ENCODE data around the gene TRIM52.
A peak's percentile ranks its signal among the peaks of the same experiment; 100 is the strongest.
"Not testable (repeated sequence)": the region's sequence is repeated elsewhere in the genome, so short reads cannot be mapped to it uniquely, and the experiment has no call there.

TRIM52 gene

GRCh38 chr5:181260720-181261319 is at the start of gene TRIM52:
TSS of gene TRIM52 (minus strand) at chr5:181261143. CDS start at chr5:181260813, 330 bp downstream.
- H3K4me3 ChIP-seq (ENCODE audit: low read depth, low read length), result peak within 1 kb of the TSS; percentile 79
- DNase-seq (ENCODE audit: low read depth), result peak; percentile 83
- no peak for TF ChIP-seq CTCF (IDR thresholded peaks at IDR 0.05; ENCODE audit: low read depth, low read length, missing control alignments)

- H3K4me3 ChIP-seq (ENCODE audit: low read depth, low read length); DNase-seq (ENCODE audit: low read depth): not testable (repeated sequence)
Observed at GRCh38 chr5:181287331-181287730, 26.4 kb upstream of the TRIM52 start.

GRCh38 chr5:181285962-181286705 is 25.2 kb upstream of the TRIM52 start:
- not testable (repeated sequence) for DNase-seq (ENCODE audit: low read depth); H3K4me3 ChIP-seq (ENCODE audit: low read depth, low read length)

- H3K4me3 ChIP-seq (ENCODE audit: low read depth, low read length); DNase-seq (ENCODE audit: low read depth): not testable (repeated sequence)
- peak; percentile 1 for TF ChIP-seq CTCF (IDR thresholded peaks at IDR 0.05; ENCODE audit: low read depth, low read length, missing control alignments)
Observed at GRCh38 chr5:181283841-181284755, 23.2 kb upstream of the TRIM52 start.

GRCh38 chr5:181283347-181283746 is 22.4 kb upstream of the TRIM52 start:
- no peak for DNase-seq (ENCODE audit: low read depth)
- H3K4me3 ChIP-seq (ENCODE audit: low read depth, low read length), result no peak overlapping the region
- TF ChIP-seq CTCF (IDR thresholded peaks at IDR 0.05; ENCODE audit: low read depth, low read length, missing control alignments), result no peak

- H3K4me3 ChIP-seq (ENCODE audit: low read depth, low read length), result no peak overlapping the region
- DNase-seq (ENCODE audit: low read depth), result no peak
- TF ChIP-seq CTCF (IDR thresholded peaks at IDR 0.05; ENCODE audit: low read depth, low read length, missing control alignments), result no peak
Observed at GRCh38 chr5:181282874-181283273, 21.9 kb upstream of the TRIM52 start.

GRCh38 chr5:181282415-181282814 is 21.5 kb upstream of the TRIM52 start:
- H3K4me3 ChIP-seq (ENCODE audit: low read depth, low read length); DNase-seq (ENCODE audit: low read depth): not testable (repeated sequence)

GRCh38 chr5:181281984-181282316 is 21.0 kb upstream of the TRIM52 start:
- TF ChIP-seq CTCF (IDR thresholded peaks at IDR 0.05; ENCODE audit: low read depth, low read length, missing control alignments), result no peak
- no peak for DNase-seq (ENCODE audit: low read depth)
- H3K4me3 ChIP-seq (ENCODE audit: low read depth, low read length), result no peak overlapping the region
